ENCODE data around the gene KRT1. TPM values are rescaled to one million over a fixed set of nuclear protein-coding genes. Genes with fewer than 3 reads are reported as not detected.

KRT1 gene
- total and polyA plus RNA-seq, 10 of the 15 experiments (the other 5 are each of a cell fraction or from before 2014, with no cell fraction given), result not detected

- TF ChIP-seq EZH2 (IDR thresholded peaks at IDR 0.05; ENCODE audit: borderline replicate concordance, control insufficient read depth, low read depth, low read length) (no peak), TCF12 (IDR thresholded peaks at IDR 0.05; ENCODE audit: low read depth, low read length) (no peak)
These were observed 16.9 kb upstream of the KRT1 start (continued) for GRCh38 chr12:52697058-52697582.

GRCh38 chr12:52696588-52696987, 16.4 kb upstream of the KRT1 start:
- in situ Hi-C loops (cut with MboI) (no loop called here), intact Hi-C loops (cut with micrococcal nuclease; ENCODE audit: unreplicated experiment) (no loop called here)
- Histone ChIP-seq H3K4me3 (no peak overlapping the region), H3K4me2 (ENCODE audit: control insufficient read depth, insufficient read depth) (no peak overlapping the region), H3K27me3 (replicated peaks in 1 of 2; ENCODE audit: control insufficient read depth in 2 of 2, insufficient read depth in 2 of 2, low read length in 1 of 2) (peaks cover 2 to 4% of the 10 kb centered on the region in 2 experiments; a peak in 3 of 4 replicates), H3K9ac (ENCODE audit: control insufficient read depth, insufficient read depth, low read length) (no peak overlapping the region), H3K79me2 (ENCODE audit: control insufficient read depth, insufficient read depth, low read length) (no peaks in the 10 kb centered on the region), H2AFZ (ENCODE audit: control insufficient read depth, low read depth, low read length) (no peak overlapping the region), H3K36me3 (ENCODE audit: control insufficient read depth in 2 of 2, insufficient read depth in 2 of 2, low read length in 1 of 2) (no peaks in the 10 kb centered on the region), H3K4me1 (ENCODE audit: control insufficient read depth, insufficient read depth, low read length) (no peaks in the 10 kb centered on the region), H3K27ac (ENCODE audit: control insufficient read depth, insufficient read depth) (no peak overlapping the region), H4K20me1 (ENCODE audit: control insufficient read depth, insufficient read depth) (no peaks in the 10 kb centered on the region), H3K9me3 (replicated peaks; ENCODE audit: control insufficient read depth, insufficient read depth, low read length) (no peaks in the 10 kb centered on the region)
- no peak for DNase-seq (ENCODE audit: low read depth, low spot score)
- SMC1A ChIA-PET (ENCODE audit: uncharacterized antibody, unreplicated experiment), result no interaction called here
- WGBS (ENCODE audit: insufficient coverage, insufficient replicate concordance, low lambda C conversion rate, missing lambda C conversion rate), result 4% methylated on average over 3 of the region's 3 CpGs
- no peak for ATAC-seq
- RAD21 ChIA-PET (ENCODE audit: unreplicated experiment), result no interaction called here
- CTCF ChIA-PET, result no interaction called here
- POLR2A ChIA-PET, result no interaction called here
- no peak for FAIRE-seq
- no TSS peak for BruUV-seq (replicated peaks)
- no peak for TF ChIP-seq BHLHE40 (IDR thresholded peaks at IDR 0.05; ENCODE audit: borderline replicate concordance in 1 of 2, low read depth in 2 of 2, low read length in 1 of 2)
- TF ChIP-seq ATF7 (IDR thresholded peaks at IDR 0.05; ENCODE audit: low read depth), result no peak
- no peak for TF ChIP-seq E4F1 (IDR thresholded peaks at IDR 0.05; ENCODE audit: borderline replicate concordance, partially characterized antibody)
- no peak for TF ChIP-seq YY1 (IDR thresholded peaks at IDR 0.05; ENCODE audit: low read depth, low read length)
- TF ChIP-seq HCFC1 (IDR thresholded peaks at IDR 0.05; ENCODE audit: low read length), result no peak
- TF ChIP-seq CHD4 (IDR thresholded peaks at IDR 0.05), result no peak
- TF ChIP-seq CTCF (IDR thresholded peaks at IDR 0.05 in 2 of 3, conservative IDR thresholded peaks at IDR 0.05 in 1 of 3; ENCODE audit: control insufficient read depth in 2 of 3, extremely low read depth in 1 of 3, insufficient read depth in 1 of 3, low read depth in 3 of 3, low read length in 3 of 3), result no peak
- TF ChIP-seq MEF2A (IDR thresholded peaks at IDR 0.05; ENCODE audit: insufficient read depth, low read depth, low read length), result no peak
- TF ChIP-seq SP1 (IDR thresholded peaks at IDR 0.05; ENCODE audit: low read depth, low read length), result no peak
- no peak for TF ChIP-seq BCL11A (IDR thresholded peaks at IDR 0.05; ENCODE audit: low read depth, low read length)
- no peak for TF ChIP-seq PBX3 (IDR thresholded peaks at IDR 0.05; ENCODE audit: insufficient replicate concordance, low read depth, low read length)
- TF ChIP-seq KDM1A (IDR thresholded peaks at IDR 0.05; ENCODE audit: borderline replicate concordance), result no peak
- TF ChIP-seq, protein P1, sequence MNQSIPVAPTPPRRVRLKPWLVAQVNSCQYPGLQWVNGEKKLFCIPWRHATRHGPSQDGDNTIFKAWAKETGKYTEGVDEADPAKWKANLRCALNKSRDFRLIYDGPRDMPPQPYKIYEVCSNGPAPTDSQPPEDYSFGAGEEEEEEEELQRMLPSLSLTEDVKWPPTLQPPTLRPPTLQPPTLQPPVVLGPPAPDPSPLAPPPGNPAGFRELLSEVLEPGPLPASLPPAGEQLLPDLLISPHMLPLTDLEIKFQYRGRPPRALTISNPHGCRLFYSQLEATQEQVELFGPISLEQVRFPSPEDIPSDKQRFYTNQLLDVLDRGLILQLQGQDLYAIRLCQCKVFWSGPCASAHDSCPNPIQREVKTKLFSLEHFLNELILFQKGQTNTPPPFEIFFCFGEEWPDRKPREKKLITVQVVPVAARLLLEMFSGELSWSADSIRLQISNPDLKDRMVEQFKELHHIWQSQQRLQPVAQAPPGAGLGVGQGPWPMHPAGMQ (IDR thresholded peaks at IDR 0.05; ENCODE audit: borderline replicate concordance), result no peak
- TF ChIP-seq SIN3A (IDR thresholded peaks at IDR 0.05; ENCODE audit: low read depth, low read length), result no peak

Measured in GM12878 (cell line).